ENCODE results near the gene RIC1.
"Not testable (repeated sequence)": the region's sequence is repeated elsewhere in the genome, so short reads cannot be mapped to it uniquely, and the experiment has no call there.

RIC1 gene

GRCh38 chr9:5787759-5788302 lies 158.9 kb downstream of the RIC1 start:
- no peak for DNase-seq (ENCODE audit: low read depth)

- no peak for DNase-seq (ENCODE audit: low read depth)
Observed at GRCh38 chr9:5789489-5789888, 160.6 kb downstream of the RIC1 start.

GRCh38 chr9:5790923-5791322 lies 162.0 kb downstream of the RIC1 start:
- no peak for DNase-seq (ENCODE audit: low read depth)

GRCh38 chr9:5791870-5792269 lies 163.0 kb downstream of the RIC1 start:
- DNase-seq (ENCODE audit: low read depth) = no peak

- no peak for DNase-seq (ENCODE audit: low read depth)
Observed at GRCh38 chr9:5793812-5794211, 164.9 kb downstream of the RIC1 start.

GRCh38 chr9:5796298-5796697 lies 167.4 kb downstream of the RIC1 start:
- no peak for DNase-seq (ENCODE audit: low read depth)

- no peak for DNase-seq (ENCODE audit: low read depth)
Observed at GRCh38 chr9:5798581-5798980, 169.7 kb downstream of the RIC1 start.

GRCh38 chr9:5799314-5799713 lies 170.4 kb downstream of the RIC1 start:
- DNase-seq (ENCODE audit: low read depth) = no peak

GRCh38 chr9:5800378-5800777 lies 171.5 kb downstream of the RIC1 start:
- not testable (repeated sequence) for DNase-seq (ENCODE audit: low read depth)

- no peak for DNase-seq (ENCODE audit: low read depth)
Observed at GRCh38 chr9:5800969-5801738, 172.2 kb downstream of the RIC1 start.

- no peak for DNase-seq (ENCODE audit: low read depth)
Observed at GRCh38 chr9:5801739-5802113, 172.8 kb downstream of the RIC1 start.

GRCh38 chr9:5805478-5805877 lies 176.6 kb downstream of the RIC1 start:
- DNase-seq (ENCODE audit: low read depth) = no peak

GRCh38 chr9:5811751-5812150 lies 182.8 kb downstream of the RIC1 start:
- DNase-seq (ENCODE audit: low read depth) = no peak

- no peak for DNase-seq (ENCODE audit: low read depth)
Observed at GRCh38 chr9:5813824-5814223, 184.9 kb downstream of the RIC1 start.

- no peak for DNase-seq (ENCODE audit: low read depth)
Observed at GRCh38 chr9:5815461-5815860, 186.6 kb downstream of the RIC1 start.

- peak; percentile 48 for DNase-seq (ENCODE audit: low read depth)
Observed at GRCh38 chr9:5817862-5818261, 189.0 kb downstream of the RIC1 start.

GRCh38 chr9:5818424-5819142 lies 189.7 kb downstream of the RIC1 start:
- DNase-seq (ENCODE audit: low read depth) = no peak

GRCh38 chr9:5819174-5819573 lies 190.3 kb downstream of the RIC1 start:
- no peak for DNase-seq (ENCODE audit: low read depth)

GRCh38 chr9:5820425-5820824 lies 191.5 kb downstream of the RIC1 start:
- DNase-seq (ENCODE audit: low read depth) = no peak

- no peak for DNase-seq (ENCODE audit: low read depth)
Observed at GRCh38 chr9:5825223-5825622, 196.3 kb downstream of the RIC1 start.
